ENCODE measurements around the gene B9D1.

B9D1 gene

GRCh38 chr17:19318611-19319010 lies 43.9 kb downstream of the B9D1 start:
- ATAC-seq (replicated peaks) (no peak), DNase-seq (no peak)
- Mint-ChIP-seq H3K27me3 (peaks cover 0 to 11% of the 10 kb centered on the region in 2 donors), H3K27ac (no peak overlapping the region), H3K36me3 (ENCODE audit: insufficient read depth) (no peaks in the 10 kb centered on the region), H3K4me3 (no peak overlapping the region), H3K4me1 (ENCODE audit: low read depth in 2 of 2) (no peaks in the 10 kb centered on the region), H3K9me3 (no peaks in the 10 kb centered on the region)

GRCh38 chr17:19317359-19318095 lies 45.0 kb downstream of the B9D1 start:
- no peak overlapping the region for H3K27ac Mint-ChIP-seq
- DNase-seq (no peak), ATAC-seq (replicated peaks) (no peak)
- no peaks in the 10 kb centered on the region for H3K4me1 Mint-ChIP-seq (ENCODE audit: low read depth in 2 of 2)
- H3K36me3 Mint-ChIP-seq (ENCODE audit: insufficient read depth), result no peaks in the 10 kb centered on the region
- H3K4me3 Mint-ChIP-seq, result no peak overlapping the region
- no peaks in the 10 kb centered on the region for H3K9me3 Mint-ChIP-seq
- H3K27me3 Mint-ChIP-seq, result peaks cover 0 to 11% of the 10 kb centered on the region in 2 donors

GRCh38 chr17:19316761-19317358 lies 45.7 kb downstream of the B9D1 start:
- Mint-ChIP-seq H3K9me3 (no peaks in the 10 kb centered on the region), H3K4me3 (no peak overlapping the region), H3K4me1 (ENCODE audit: low read depth in 2 of 2) (no peaks in the 10 kb centered on the region), H3K36me3 (ENCODE audit: insufficient read depth) (no peaks in the 10 kb centered on the region), H3K27ac (no peak overlapping the region), H3K27me3 (peaks cover 0 to 11% of the 10 kb centered on the region in 2 donors)
- ATAC-seq (replicated peaks) (no peak), DNase-seq (no peak)

GRCh38 chr17:19315104-19315503 lies 47.4 kb downstream of the B9D1 start:
- ATAC-seq (replicated peaks) (no peak), DNase-seq (no peak)
- Mint-ChIP-seq H3K27me3 (no peaks in the 10 kb centered on the region), H3K4me3 (no peak overlapping the region), H3K9me3 (no peaks in the 10 kb centered on the region), H3K36me3 (ENCODE audit: insufficient read depth) (no peaks in the 10 kb centered on the region), H3K27ac (no peak overlapping the region), H3K4me1 (ENCODE audit: low read depth in 2 of 2) (no peaks in the 10 kb centered on the region)

- no peaks in the 10 kb centered on the region for H3K4me1 Mint-ChIP-seq (ENCODE audit: low read depth in 2 of 2)
- H3K36me3 Mint-ChIP-seq (ENCODE audit: insufficient read depth), result no peaks in the 10 kb centered on the region
- H3K27me3 Mint-ChIP-seq, result no peaks in the 10 kb centered on the region
- H3K9me3 Mint-ChIP-seq, result no peaks in the 10 kb centered on the region
- H3K4me3 Mint-ChIP-seq, result no peak overlapping the region
- DNase-seq, result no peak
- no peak overlapping the region for H3K27ac Mint-ChIP-seq
- no peak for ATAC-seq (replicated peaks)
Measured at GRCh38 chr17:19313746-19314651, 48.5 kb downstream of the B9D1 start.

- H3K27ac Mint-ChIP-seq, result no peak overlapping the region
- no peak for DNase-seq
- H3K4me1 Mint-ChIP-seq (ENCODE audit: low read depth in 2 of 2), result no peaks in the 10 kb centered on the region
- no peaks in the 10 kb centered on the region for H3K36me3 Mint-ChIP-seq (ENCODE audit: insufficient read depth)
- H3K4me3 Mint-ChIP-seq, result no peak overlapping the region
- no peaks in the 10 kb centered on the region for H3K27me3 Mint-ChIP-seq
- no peak for ATAC-seq (replicated peaks)
- no peaks in the 10 kb centered on the region for H3K9me3 Mint-ChIP-seq
Measured at GRCh38 chr17:19313066-19313745, 49.3 kb downstream of the B9D1 start.

- Mint-ChIP-seq H3K4me1 (ENCODE audit: low read depth in 2 of 2) (peaks cover 0 to 3% of the 10 kb centered on the region in 2 donors), H3K4me3 (no peak overlapping the region), H3K27ac (no peak overlapping the region), H3K27me3 (no peaks in the 10 kb centered on the region), H3K9me3 (no peaks in the 10 kb centered on the region), H3K36me3 (ENCODE audit: insufficient read depth) (no peaks in the 10 kb centered on the region)
- ATAC-seq (replicated peaks) (no peak), DNase-seq (no peak)
Measured at GRCh38 chr17:19312406-19312805, 50.1 kb downstream of the B9D1 start.

- Mint-ChIP-seq H3K4me3 (no peak overlapping the region), H3K27ac (no peak overlapping the region), H3K27me3 (no peaks in the 10 kb centered on the region), H3K9me3 (no peaks in the 10 kb centered on the region), H3K36me3 (ENCODE audit: insufficient read depth) (no peaks in the 10 kb centered on the region), H3K4me1 (ENCODE audit: low read depth in 2 of 2) (peaks cover 3 to 6% of the 10 kb centered on the region in 2 donors)
- ATAC-seq (replicated peaks) (no peak), DNase-seq (no peak)
Measured at GRCh38 chr17:19311421-19312215, 50.9 kb downstream of the B9D1 start.

- DNase-seq (no peak), ATAC-seq (replicated peaks) (no peak)
- Mint-ChIP-seq H3K27ac (no peak overlapping the region), H3K9me3 (no peaks in the 10 kb centered on the region), H3K27me3 (no peaks in the 10 kb centered on the region), H3K4me1 (ENCODE audit: low read depth in 2 of 2) (peaks cover 10 to 12% of the 10 kb centered on the region in 2 donors), H3K36me3 (ENCODE audit: insufficient read depth) (no peaks in the 10 kb centered on the region), H3K4me3 (no peak overlapping the region)
Measured at GRCh38 chr17:19311016-19311415, 51.5 kb downstream of the B9D1 start.

GRCh38 chr17:19310151-19310550 lies 52.4 kb downstream of the B9D1 start:
- H3K4me3 Mint-ChIP-seq, result no peak overlapping the region
- peaks cover 12 to 13% of the 10 kb centered on the region in 2 donors for H3K4me1 Mint-ChIP-seq (ENCODE audit: low read depth in 2 of 2)
- DNase-seq (no peak), ATAC-seq (replicated peaks) (no peak)
- H3K27me3 Mint-ChIP-seq, result no peaks in the 10 kb centered on the region
- no peak overlapping the region for H3K27ac Mint-ChIP-seq
- H3K9me3 Mint-ChIP-seq, result no peaks in the 10 kb centered on the region
- no peaks in the 10 kb centered on the region for H3K36me3 Mint-ChIP-seq (ENCODE audit: insufficient read depth)

- peaks cover 12 to 13% of the 10 kb centered on the region in 2 donors for H3K4me1 Mint-ChIP-seq (ENCODE audit: low read depth in 2 of 2)
- H3K27me3 Mint-ChIP-seq, result no peaks in the 10 kb centered on the region
- H3K4me3 Mint-ChIP-seq, result no peak overlapping the region
- DNase-seq, result no peak
- H3K36me3 Mint-ChIP-seq (ENCODE audit: insufficient read depth), result no peaks in the 10 kb centered on the region
- H3K9me3 Mint-ChIP-seq, result no peaks in the 10 kb centered on the region
- no peak overlapping the region for H3K27ac Mint-ChIP-seq
- ATAC-seq (replicated peaks), result no peak
Measured at GRCh38 chr17:19309701-19310100, 52.8 kb downstream of the B9D1 start.

GRCh38 chr17:19308398-19308797 lies 54.1 kb downstream of the B9D1 start:
- Mint-ChIP-seq H3K27ac (no peak overlapping the region), H3K4me1 (ENCODE audit: low read depth in 2 of 2) (peaks cover 12 to 13% of the 10 kb centered on the region in 2 donors), H3K36me3 (ENCODE audit: insufficient read depth) (no peaks in the 10 kb centered on the region), H3K27me3 (no peaks in the 10 kb centered on the region), H3K9me3 (no peaks in the 10 kb centered on the region), H3K4me3 (no peak overlapping the region)
- DNase-seq (no peak), ATAC-seq (replicated peaks) (no peak)

- Mint-ChIP-seq H3K27ac (no peak overlapping the region), H3K4me1 (ENCODE audit: low read depth in 2 of 2) (peaks cover 12 to 13% of the 10 kb centered on the region in 2 donors), H3K9me3 (no peaks in the 10 kb centered on the region), H3K4me3 (no peak overlapping the region), H3K27me3 (no peaks in the 10 kb centered on the region), H3K36me3 (ENCODE audit: insufficient read depth) (no peaks in the 10 kb centered on the region)
- ATAC-seq (replicated peaks), result no peak
- DNase-seq, result no peak
Measured at GRCh38 chr17:19307521-19307920, 55.0 kb downstream of the B9D1 start.

Measured in effector memory CD8-positive, alpha-beta T cell (primary cell).